Large intestine (tissue), 3 donors: ENCODE results near the gene C3orf38. TPM values are rescaled to one million over a fixed set of nuclear protein-coding genes. Genes with fewer than 3 reads are reported as not detected.
"Not testable (repeated sequence)": the region's sequence is repeated elsewhere in the genome, so short reads cannot be mapped to it uniquely, and the experiment has no call there.

ENCODE experiments used
- DNase-seq, 2 donors: peaks; one replicate each; pipeline versions ENCODE4 v3.0.0 to v3.0.0-alpha.2; 2013
- H3K27ac ChIP-seq: one replicate; pipeline ENCODE4 v1.5.1; 2013; ENCODE audit warnings: low read length
- H3K27me3 ChIP-seq: 2 replicates; pipeline ENCODE4 v1.6.1; 2013; ENCODE audit warnings: low read length; ENCODE audit not compliant: control insufficient read depth, insufficient read depth
- H3K36me3 ChIP-seq: 2 replicates; pipeline ENCODE4 v1.6.1; 2013; ENCODE audit warnings: low read length; ENCODE audit not compliant: control insufficient read depth, insufficient read depth
- H3K4me1 ChIP-seq: one replicate; pipeline ENCODE4 v1.6.1; 2013; ENCODE audit warnings: low read length; ENCODE audit not compliant: control insufficient read depth, insufficient read depth
- H3K4me3 ChIP-seq: one replicate; pipeline ENCODE4 v1.5.1; 2013; ENCODE audit warnings: low read length
- H3K9me3 ChIP-seq: one replicate; pipeline ENCODE4 v1.6.1; 2013; ENCODE audit warnings: mild to moderate bottlenecking, low read depth, low read length, moderate library complexity; ENCODE audit not compliant: control insufficient read depth
- WGBS: methylation state at CpG from one replicate; pipeline ENCODE4 v1.1.5; 2013; ENCODE audit warnings: low lambda C conversion rate; ENCODE audit not compliant: insufficient coverage; 5-methylcytosine and 5-hydroxymethylcytosine counted together
- polyA plus RNA-seq: library from polyadenylated mRNA; unstranded; fragments of 120-200 nt; gene quantifications from one replicate; pipeline ENCODE4 v1.2.1, GENCODE V29; 2013

Gene C3orf38
- polyA plus RNA-seq, 1 donor, result 18.1 TPM

DNA sequence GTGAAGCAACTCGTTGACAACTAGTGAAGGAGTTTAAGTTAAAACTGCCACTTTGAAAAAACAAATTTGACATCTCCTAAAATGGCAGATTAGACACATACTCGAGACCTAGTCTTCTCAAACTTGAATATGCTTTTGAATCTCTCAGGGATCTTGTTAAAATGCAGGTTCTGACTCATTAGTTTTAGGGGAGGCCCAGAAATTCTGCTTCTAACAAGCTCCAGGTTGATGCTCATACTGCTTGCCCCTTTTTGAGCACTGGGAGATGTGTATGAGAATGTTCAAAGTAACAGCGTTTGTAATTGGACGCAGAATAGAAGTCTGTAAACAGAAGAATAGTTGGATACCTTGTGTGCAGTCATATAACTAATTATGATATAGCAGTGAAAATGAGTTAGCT lies 1.6 kb downstream of the C3orf38 start:
- H3K27ac ChIP-seq, result no peak overlapping the region
- H3K36me3 ChIP-seq, result peaks cover 19% of the 10 kb centered on the region
- peaks cover 3% of the 10 kb centered on the region for H3K4me1 ChIP-seq
- 8% methylated on average over 2 of the region's 4 CpGs for WGBS
- DNase-seq, result no peak
- H3K4me3 ChIP-seq, result peak overlapping the region; percentile 91
- no peaks in the 10 kb centered on the region for H3K27me3 ChIP-seq
- no peaks in the 10 kb centered on the region for H3K9me3 ChIP-seq

DNA sequence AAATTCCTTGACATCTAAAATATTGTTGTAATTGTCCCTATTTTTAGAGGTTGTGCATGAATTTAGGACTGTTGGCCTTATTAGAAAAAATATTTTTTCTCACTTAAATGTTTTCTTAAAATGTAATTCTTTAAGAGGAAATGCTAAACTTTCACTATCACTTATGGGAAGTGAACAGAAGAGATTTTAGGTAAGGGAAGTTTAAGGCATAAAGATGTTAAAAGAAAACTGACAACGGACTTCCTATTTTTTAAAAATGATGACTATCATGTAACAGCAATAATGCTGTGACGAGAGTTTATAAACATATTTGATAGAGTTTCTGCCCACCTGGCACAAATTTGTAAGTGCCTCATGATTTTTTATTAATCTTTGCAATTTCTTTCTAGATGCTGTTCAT lies 3.1 kb downstream of the C3orf38 start:
- Histone ChIP-seq H3K9me3 (no peaks in the 10 kb centered on the region), H3K4me1 (peaks cover 3% of the 10 kb centered on the region), H3K36me3 (peaks cover 30% of the 10 kb centered on the region), H3K4me3 (no peak overlapping the region), H3K27me3 (no peaks in the 10 kb centered on the region), H3K27ac (no peak overlapping the region)
- no CpG with 5 or more reads among the region's 2 CpGs for WGBS
- no peak for DNase-seq

DNA sequence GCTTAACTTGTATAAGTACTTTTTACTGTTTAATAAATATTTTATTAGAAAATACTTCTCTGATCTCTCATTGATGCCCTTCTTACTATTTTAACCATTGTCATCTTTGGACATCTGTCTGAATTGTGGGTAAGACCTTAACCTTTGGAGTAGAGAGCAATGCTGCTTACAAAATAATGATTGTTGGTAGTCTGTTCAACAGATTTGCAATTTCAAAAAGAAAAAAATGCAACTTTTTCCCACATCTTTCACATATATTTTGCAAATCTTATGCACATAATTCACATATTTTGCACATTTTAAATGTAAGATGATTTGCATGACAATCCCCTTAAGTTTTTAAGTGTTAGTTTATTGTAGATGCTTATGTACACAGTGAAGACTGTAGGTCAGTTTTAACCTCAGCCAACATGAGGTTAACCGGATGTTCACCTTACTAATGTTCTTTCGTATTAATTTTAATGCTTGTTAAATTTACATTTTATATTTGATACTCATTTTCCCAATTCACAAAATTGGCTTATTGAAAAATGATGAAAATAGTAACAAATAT lies 16.7 kb downstream of the C3orf38 start:
- 100% methylated on average over 2 of the region's 2 CpGs for WGBS
- H3K36me3 ChIP-seq, result peaks cover 3% of the 10 kb centered on the region
- no peaks in the 10 kb centered on the region for H3K9me3 ChIP-seq

DNA sequence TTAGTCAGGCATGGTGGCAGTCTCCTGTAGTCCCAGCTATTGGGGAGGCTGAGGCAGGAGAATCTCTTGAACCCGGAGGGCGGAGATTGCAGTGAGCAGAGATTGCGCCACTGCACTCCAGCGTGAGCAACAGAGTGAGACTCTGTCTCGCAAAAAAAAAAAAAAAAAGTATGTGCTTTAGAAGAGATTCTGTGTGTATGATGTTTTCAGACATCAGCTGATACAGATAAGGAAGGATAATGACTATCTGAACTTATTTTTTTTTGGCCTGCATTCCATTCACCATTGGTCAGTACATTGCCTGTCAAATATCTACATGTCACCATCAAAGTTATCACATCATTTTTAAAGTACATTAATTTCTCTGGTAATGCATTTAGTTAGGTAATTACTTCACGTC lies 17.4 kb downstream of the C3orf38 start:
- no peak overlapping the region for H3K27ac ChIP-seq
- no peak for DNase-seq
- no peak overlapping the region for H3K4me3 ChIP-seq
- H3K4me1 ChIP-seq, result no peaks in the 10 kb centered on the region
- H3K36me3 ChIP-seq, result peaks cover 3% of the 10 kb centered on the region
- no peaks in the 10 kb centered on the region for H3K9me3 ChIP-seq
- WGBS, result 100% methylated on average over 1 of the region's 6 CpGs
- no peaks in the 10 kb centered on the region for H3K27me3 ChIP-seq

More for the DNA sequence above, 16.7 kb downstream of the C3orf38 start:
- no peak overlapping the region for H3K27ac ChIP-seq
- H3K4me3 ChIP-seq, result no peak overlapping the region
- DNase-seq, result no peak
- no peaks in the 10 kb centered on the region for H3K4me1 ChIP-seq
- H3K27me3 ChIP-seq, result no peaks in the 10 kb centered on the region

DNA sequence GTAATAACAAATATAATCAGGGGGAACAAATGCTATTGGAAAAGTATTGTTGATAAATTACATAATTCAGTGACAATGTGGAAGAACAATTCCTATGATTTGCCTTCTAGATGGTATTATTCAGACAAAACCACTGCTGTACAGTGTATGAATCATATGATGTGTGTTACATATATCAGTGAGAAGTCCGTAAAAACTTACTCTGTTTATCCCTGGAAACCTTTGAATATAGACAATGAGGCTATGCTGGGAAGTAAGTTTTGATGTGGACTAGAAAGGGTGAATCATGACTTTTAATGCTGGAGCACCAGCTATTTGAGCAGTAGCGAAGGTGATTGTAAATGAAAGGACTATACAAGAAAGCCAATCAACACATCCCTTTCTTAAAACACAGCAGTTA lies 17.9 kb downstream of the C3orf38 start:
- Histone ChIP-seq H3K4me1 (no peaks in the 10 kb centered on the region), H3K9me3 (no peaks in the 10 kb centered on the region), H3K4me3 (no peak overlapping the region), H3K27ac (no peak overlapping the region), H3K27me3 (no peaks in the 10 kb centered on the region), H3K36me3 (peaks cover 3% of the 10 kb centered on the region)
- 100% methylated on average over 1 of the region's 2 CpGs for WGBS
- no peak for DNase-seq

DNA sequence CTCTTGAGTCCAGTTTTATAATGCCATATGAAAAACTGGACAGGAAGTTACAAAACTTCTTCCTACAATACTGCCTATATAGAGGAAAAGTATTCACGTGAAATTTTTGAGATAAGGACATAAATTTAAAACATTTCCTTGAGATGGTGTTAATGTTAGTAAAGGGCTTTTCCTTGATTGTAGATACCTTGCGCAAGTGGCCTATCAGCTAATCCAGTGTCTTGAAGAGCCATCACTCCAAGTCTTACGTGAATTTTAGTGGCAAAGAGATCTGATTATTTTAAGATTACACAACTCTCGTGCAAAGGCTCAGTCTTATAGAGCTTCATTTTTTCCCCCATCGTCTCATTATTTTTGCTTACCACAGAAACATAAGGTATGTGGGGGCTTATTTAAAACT lies 18.4 kb downstream of the C3orf38 start:
- Histone ChIP-seq H3K27me3 (no peaks in the 10 kb centered on the region), H3K27ac (no peak overlapping the region), H3K4me1 (no peaks in the 10 kb centered on the region), H3K9me3 (no peaks in the 10 kb centered on the region), H3K4me3 (no peak overlapping the region), H3K36me3 (peaks cover under 1% of the 10 kb centered on the region)
- DNase-seq, result no peak
- 93% methylated on average over 2 of the region's 5 CpGs for WGBS

DNA sequence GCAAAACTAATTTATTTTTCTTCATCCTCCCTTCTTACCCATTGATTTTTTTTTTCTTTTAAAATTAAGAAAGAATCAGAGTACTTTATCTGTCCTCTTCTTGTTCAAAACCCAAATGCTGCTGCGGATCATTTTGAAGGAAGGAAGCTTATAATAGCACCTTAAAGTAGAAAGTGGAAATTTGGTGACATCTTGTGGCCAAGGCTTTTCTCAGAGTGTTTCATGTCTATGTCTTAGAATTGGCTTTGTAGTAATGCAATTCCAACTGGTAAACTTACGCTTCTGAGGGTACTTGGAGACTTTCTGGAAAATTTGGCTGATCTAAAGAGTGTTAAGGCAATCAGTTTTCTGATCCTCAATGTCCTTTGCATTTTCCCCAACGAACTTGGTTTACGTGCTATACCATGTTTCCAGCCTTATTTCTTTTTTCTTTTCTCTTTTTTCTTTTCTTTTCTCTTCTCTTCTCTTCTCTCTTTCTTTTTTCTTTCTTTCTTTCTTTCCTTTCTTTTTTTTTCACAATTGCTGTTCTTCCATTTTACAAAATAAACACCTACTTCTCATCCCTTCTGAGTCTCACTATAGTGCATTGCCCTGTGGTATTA lies 30.7 kb downstream of the C3orf38 start:
- Histone ChIP-seq H3K27me3 (no peaks in the 10 kb centered on the region), H3K4me1 (no peaks in the 10 kb centered on the region), H3K4me3 (no peak overlapping the region), H3K27ac (no peak overlapping the region), H3K9me3 (no peaks in the 10 kb centered on the region), H3K36me3 (no peaks in the 10 kb centered on the region)
- DNase-seq, result peak; percentile 3 to 8
- 95% methylated on average over 2 of the region's 4 CpGs for WGBS

DNA sequence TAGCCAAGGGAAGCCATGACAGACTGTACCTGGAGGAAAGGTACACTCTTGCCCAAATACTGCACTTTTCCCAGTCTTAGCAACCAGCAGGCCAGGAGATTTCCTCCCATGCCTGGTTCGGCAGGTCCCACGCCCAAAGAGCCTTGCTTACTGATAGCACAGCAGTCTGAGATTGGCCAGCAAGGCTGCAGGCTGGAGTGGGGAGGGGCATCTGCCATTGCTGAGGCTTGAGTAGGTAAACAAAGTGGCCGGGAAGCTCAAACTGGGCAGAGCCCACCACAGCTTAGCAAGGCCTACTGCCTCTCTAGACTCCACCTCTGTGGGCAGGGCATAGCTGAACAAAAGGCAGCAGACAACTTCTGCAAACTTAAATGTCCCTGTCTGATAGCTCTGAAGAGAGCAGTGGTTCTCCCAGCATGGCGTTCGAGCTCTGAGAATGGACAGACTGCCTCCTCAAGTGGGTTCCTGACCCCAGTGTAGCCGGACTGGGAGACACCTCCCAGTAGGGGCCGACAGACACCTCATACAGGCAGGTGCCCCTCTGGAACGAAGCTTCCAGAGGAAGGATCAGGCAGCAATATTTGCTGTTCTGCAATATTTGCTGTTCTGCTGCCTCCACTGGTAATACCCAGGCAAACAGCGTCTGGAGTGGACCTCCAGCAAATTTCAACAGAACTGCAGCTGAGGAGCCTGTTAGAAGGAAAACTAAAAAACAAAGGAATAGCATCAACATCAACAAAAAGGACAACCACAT lies 32.6 kb downstream of the C3orf38 start:
- WGBS, result no CpG with 5 or more reads among the region's 9 CpGs
- H3K36me3 ChIP-seq, H3K4me3 ChIP-seq, H3K9me3 ChIP-seq, H3K27ac ChIP-seq, H3K4me1 ChIP-seq, H3K27me3 ChIP-seq, DNase-seq: not testable (repeated sequence)

DNA sequence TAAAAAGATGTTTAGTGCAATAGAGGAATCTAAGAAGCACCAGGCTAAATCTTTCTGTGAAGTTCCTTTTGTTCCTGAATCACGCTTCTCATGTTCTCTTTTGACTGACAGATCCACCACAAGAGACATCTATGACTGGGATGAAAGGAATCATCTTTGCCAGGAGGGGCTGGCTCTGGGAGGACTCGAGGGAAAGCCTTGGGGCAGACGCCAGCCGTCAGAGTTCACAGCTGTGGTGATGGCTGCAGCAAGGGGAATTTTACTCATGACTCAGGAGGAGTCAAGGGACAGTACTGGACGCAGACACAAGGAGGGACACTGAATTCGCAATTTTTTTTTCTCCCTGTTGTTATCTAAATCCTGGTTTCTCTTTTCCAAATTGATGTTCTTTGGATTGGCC lies 38.7 kb downstream of the C3orf38 start:
- no CpG with 5 or more reads among the region's 6 CpGs for WGBS
- Histone ChIP-seq H3K4me1 (no peaks in the 10 kb centered on the region), H3K36me3 (no peaks in the 10 kb centered on the region), H3K9me3 (no peaks in the 10 kb centered on the region), H3K27ac (no peak overlapping the region), H3K4me3 (no peak overlapping the region), H3K27me3 (no peaks in the 10 kb centered on the region)
- DNase-seq, result no peak

DNA sequence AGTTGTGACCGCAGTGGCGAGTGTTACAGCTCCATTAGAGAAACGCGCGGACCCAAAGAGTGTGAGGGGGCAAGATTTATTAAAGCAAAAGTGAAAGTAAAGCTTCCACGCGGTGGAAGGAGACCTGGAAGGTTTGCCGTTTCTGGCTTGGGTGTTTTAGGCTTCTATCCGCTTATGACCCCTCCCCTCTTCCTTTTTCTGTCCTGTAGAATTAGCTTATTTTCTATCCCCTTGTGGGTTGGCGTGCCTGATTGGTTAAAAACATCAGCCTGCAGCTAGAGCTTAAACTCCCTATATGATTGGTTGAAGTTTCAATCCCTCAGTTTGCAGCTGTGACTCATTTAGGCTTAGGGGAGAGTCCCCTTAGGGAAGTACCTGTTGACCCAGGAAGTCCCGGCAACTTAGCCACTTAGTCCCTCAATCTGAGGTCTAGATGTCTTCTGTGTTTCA lies 39.6 kb downstream of the C3orf38 start:
- H3K9me3 ChIP-seq, result no peaks in the 10 kb centered on the region
- H3K27ac ChIP-seq, result no peak overlapping the region
- H3K4me3 ChIP-seq, result no peak overlapping the region
- 100% methylated on average over 1 of the region's 11 CpGs for WGBS
- no peaks in the 10 kb centered on the region for H3K36me3 ChIP-seq
- no peaks in the 10 kb centered on the region for H3K4me1 ChIP-seq
- DNase-seq, result no peak
- no peaks in the 10 kb centered on the region for H3K27me3 ChIP-seq
